Measurements from ENCODE around the gene COMMD4. TPM values are rescaled to one million over a fixed set of nuclear protein-coding genes. Genes with fewer than 3 reads are reported as not detected.
A peak's percentile ranks its signal among the peaks of the same experiment; 100 is the strongest.

Gene COMMD4
- total and polyA plus RNA-seq, 10 of the 15 experiments (the other 5 are each of a cell fraction or from before 2014, with no cell fraction given): 14.5 to 118 (median 75.3) TPM

DNA sequence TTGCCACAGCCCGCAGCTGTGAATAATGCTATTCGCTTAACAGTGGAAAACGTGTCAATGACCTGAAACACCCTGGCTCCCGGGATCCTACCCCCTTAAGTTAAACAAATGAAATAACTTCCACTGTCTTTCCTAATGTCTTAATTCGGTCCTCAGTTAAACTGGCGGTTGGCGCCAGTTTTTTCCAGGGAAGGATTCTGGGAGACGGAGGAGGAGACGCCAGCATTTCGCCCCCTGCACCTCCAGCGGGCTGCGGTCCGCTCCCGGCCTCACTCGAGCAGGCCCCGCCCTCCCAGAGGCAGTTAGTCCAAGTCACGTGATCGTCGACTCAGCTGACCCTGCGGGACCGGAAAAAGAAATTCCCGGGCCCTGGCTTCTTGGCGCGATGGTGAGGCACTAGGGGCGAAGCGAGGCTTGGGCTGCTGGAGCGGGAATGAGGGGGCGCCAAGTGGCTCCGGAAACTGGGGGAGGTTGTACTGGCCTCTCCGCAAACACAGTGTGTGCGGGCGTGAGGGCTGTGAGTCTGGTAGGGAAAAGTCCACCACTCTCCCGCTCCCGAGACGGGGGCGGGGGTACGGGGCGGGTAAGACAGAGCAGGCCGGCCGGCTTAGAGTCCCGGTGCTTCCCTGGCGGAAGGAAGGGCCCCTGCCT, at the start of gene COMMD4 (continued):
- TF ChIP-seq, protein P1, sequence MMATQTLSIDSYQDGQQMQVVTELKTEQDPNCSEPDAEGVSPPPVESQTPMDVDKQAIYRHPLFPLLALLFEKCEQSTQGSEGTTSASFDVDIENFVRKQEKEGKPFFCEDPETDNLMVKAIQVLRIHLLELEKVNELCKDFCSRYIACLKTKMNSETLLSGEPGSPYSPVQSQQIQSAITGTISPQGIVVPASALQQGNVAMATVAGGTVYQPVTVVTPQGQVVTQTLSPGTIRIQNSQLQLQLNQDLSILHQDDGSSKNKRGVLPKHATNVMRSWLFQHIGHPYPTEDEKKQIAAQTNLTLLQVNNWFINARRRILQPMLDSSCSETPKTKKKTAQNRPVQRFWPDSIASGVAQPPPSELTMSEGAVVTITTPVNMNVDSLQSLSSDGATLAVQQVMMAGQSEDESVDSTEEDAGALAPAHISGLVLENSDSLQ (IDR thresholded peaks at IDR 0.05): no peak
- TF ChIP-seq ZNF207 (IDR thresholded peaks at IDR 0.05; ENCODE audit: borderline replicate concordance) (no peak; the same call in 1 of the 2 replicates), CBFB (IDR thresholded peaks at IDR 0.05; ENCODE audit: low read depth) (peak; percentile 60; the same call in 1 of the 2 replicates), POLR2A (IDR thresholded peaks at IDR 0.05; ENCODE audit: low read depth, low read length) (peak; percentile 40), TCF12 (IDR thresholded peaks at IDR 0.05; ENCODE audit: low read depth, low read length) (peak; percentile 69; the same call in 1 of the 2 replicates), POLR2AphosphoS5 (IDR thresholded peaks at IDR 0.05; ENCODE audit: low read length) (peak; percentile 34; the same call in 1 of the 2 replicates), EED (IDR thresholded peaks at IDR 0.05; ENCODE audit: low read depth) (peak; percentile 77), FOS (IDR thresholded peaks at IDR 0.05; ENCODE audit: borderline replicate concordance, extremely low read depth, insufficient read length) (peak; percentile 7), TAF1 (IDR thresholded peaks at IDR 0.05; ENCODE audit: borderline replicate concordance, low read depth, low read length) (peak; percentile 36; the same call in 1 of the 2 replicates), RB1 (IDR thresholded peaks at IDR 0.05; ENCODE audit: borderline replicate concordance) (peak; percentile 94; the same call in 1 of the 2 replicates), ETV6 (conservative IDR thresholded peaks at IDR 0.05 in 1 of 2, IDR thresholded peaks at IDR 0.05 in 1 of 2; ENCODE audit: borderline replicate concordance in 1 of 2, low read depth in 1 of 2) (no peak), ZBED1 (IDR thresholded peaks at IDR 0.05; ENCODE audit: borderline replicate concordance) (no peak)
- TF ChIP-seq, protein P2, sequence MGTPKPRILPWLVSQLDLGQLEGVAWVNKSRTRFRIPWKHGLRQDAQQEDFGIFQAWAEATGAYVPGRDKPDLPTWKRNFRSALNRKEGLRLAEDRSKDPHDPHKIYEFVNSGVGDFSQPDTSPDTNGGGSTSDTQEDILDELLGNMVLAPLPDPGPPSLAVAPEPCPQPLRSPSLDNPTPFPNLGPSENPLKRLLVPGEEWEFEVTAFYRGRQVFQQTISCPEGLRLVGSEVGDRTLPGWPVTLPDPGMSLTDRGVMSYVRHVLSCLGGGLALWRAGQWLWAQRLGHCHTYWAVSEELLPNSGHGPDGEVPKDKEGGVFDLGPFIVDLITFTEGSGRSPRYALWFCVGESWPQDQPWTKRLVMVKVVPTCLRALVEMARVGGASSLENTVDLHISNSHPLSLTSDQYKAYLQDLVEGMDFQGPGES (IDR thresholded peaks at IDR 0.05): no peak
- TF ChIP-seq, protein P3, sequence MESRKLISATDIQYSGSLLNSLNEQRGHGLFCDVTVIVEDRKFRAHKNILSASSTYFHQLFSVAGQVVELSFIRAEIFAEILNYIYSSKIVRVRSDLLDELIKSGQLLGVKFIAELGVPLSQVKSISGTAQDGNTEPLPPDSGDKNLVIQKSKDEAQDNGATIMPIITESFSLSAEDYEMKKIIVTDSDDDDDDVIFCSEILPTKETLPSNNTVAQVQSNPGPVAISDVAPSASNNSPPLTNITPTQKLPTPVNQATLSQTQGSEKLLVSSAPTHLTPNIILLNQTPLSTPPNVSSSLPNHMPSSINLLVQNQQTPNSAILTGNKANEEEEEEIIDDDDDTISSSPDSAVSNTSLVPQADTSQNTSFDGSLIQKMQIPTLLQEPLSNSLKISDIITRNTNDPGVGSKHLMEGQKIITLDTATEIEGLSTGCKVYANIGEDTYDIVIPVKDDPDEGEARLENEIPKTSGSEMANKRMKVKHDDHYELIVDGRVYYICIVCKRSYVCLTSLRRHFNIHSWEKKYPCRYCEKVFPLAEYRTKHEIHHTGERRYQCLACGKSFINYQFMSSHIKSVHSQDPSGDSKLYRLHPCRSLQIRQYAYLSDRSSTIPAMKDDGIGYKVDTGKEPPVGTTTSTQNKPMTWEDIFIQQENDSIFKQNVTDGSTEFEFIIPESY (IDR thresholded peaks at IDR 0.05): no peak
- TF ChIP-seq, protein P4, sequence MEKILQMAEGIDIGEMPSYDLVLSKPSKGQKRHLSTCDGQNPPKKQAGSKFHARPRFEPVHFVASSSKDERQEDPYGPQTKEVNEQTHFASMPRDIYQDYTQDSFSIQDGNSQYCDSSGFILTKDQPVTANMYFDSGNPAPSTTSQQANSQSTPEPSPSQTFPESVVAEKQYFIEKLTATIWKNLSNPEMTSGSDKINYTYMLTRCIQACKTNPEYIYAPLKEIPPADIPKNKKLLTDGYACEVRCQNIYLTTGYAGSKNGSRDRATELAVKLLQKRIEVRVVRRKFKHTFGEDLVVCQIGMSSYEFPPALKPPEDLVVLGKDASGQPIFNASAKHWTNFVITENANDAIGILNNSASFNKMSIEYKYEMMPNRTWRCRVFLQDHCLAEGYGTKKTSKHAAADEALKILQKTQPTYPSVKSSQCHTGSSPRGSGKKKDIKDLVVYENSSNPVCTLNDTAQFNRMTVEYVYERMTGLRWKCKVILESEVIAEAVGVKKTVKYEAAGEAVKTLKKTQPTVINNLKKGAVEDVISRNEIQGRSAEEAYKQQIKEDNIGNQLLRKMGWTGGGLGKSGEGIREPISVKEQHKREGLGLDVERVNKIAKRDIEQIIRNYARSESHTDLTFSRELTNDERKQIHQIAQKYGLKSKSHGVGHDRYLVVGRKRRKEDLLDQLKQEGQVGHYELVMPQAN (conservative IDR thresholded peaks at IDR 0.05): peak; percentile 95
- TF ChIP-seq, protein P5, sequence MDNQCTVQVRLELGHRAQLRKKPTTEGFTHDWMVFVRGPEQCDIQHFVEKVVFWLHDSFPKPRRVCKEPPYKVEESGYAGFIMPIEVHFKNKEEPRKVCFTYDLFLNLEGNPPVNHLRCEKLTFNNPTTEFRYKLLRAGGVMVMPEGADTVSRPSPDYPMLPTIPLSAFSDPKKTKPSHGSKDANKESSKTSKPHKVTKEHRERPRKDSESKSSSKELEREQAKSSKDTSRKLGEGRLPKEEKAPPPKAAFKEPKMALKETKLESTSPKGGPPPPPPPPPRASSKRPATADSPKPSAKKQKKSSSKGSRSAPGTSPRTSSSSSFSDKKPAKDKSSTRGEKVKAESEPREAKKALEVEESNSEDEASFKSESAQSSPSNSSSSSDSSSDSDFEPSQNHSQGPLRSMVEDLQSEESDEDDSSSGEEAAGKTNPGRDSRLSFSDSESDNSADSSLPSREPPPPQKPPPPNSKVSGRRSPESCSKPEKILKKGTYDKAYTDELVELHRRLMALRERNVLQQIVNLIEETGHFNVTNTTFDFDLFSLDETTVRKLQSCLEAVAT (IDR thresholded peaks at IDR 0.05): peak; percentile 32; the same call in 1 of the 2 replicates
- TF ChIP-seq, protein P6, sequence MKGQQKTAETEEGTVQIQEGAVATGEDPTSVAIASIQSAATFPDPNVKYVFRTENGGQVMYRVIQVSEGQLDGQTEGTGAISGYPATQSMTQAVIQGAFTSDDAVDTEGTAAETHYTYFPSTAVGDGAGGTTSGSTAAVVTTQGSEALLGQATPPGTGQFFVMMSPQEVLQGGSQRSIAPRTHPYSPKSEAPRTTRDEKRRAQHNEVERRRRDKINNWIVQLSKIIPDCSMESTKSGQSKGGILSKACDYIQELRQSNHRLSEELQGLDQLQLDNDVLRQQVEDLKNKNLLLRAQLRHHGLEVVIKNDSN (IDR thresholded peaks at IDR 0.05; ENCODE audit: borderline replicate concordance, extremely low read length, insufficient read depth, low read depth, low read length): peak; percentile 89
- TF ChIP-seq, protein P7, sequence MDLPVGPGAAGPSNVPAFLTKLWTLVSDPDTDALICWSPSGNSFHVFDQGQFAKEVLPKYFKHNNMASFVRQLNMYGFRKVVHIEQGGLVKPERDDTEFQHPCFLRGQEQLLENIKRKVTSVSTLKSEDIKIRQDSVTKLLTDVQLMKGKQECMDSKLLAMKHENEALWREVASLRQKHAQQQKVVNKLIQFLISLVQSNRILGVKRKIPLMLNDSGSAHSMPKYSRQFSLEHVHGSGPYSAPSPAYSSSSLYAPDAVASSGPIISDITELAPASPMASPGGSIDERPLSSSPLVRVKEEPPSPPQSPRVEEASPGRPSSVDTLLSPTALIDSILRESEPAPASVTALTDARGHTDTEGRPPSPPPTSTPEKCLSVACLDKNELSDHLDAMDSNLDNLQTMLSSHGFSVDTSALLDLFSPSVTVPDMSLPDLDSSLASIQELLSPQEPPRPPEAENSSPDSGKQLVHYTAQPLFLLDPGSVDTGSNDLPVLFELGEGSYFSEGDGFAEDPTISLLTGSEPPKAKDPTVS (IDR thresholded peaks at IDR 0.05; ENCODE audit: low read depth, low read length): 0 out of 2 replicates have a peak, but pooled peaks have one; percentile 24

Measured in GM12878 (cell line).